Choroid plexus epithelial cell (primary cell): ENCODE results near the gene KRT81.
"Not testable (repeated sequence)": the region's sequence is repeated elsewhere in the genome, so short reads cannot be mapped to it uniquely, and the experiment has no call there.

Experiments used
- DNase-seq: peaks from one replicate; pipeline ENCODE4 v3.0.0-alpha.2; 2010; ENCODE audit warnings: low read depth
- H3K4me3 ChIP-seq: 2 replicates; pipeline ENCODE4 v1.5.1; 2011; ENCODE audit warnings: low read depth, mild to moderate bottlenecking, control low read depth, low read length, moderate library complexity
- CTCF ChIP-seq: conservative IDR thresholded peaks from 2 replicates; pipeline ENCODE4 v1.5.1; 2011; ENCODE audit warnings: low read depth, mild to moderate bottlenecking, control low read depth, inconsistent platforms, low read length, moderate library complexity

The KRT81 gene

DNA sequence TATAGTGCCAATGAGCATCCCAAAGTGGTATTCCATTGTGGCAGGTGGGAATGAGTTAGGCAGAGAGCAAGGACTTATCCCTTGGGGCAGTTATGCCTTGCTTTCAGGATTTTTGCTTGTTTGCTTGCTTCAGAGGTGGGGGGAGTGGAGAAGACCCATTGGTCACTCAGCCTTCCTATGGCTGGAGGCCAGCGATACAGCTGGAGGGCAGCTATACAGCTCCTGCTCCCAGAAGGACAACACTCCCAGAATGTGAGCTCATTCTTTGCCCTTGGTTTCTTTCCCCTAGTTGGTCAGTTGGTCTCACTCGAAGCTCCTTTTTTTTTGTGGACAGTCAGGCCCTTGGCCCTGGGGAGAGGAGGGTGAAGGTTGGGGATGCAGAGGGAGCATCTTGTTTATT is 15.4 kb upstream of the KRT81 start:
- no peak for TF ChIP-seq CTCF
- no peak overlapping the region for H3K4me3 ChIP-seq
- no peak for DNase-seq

DNA sequence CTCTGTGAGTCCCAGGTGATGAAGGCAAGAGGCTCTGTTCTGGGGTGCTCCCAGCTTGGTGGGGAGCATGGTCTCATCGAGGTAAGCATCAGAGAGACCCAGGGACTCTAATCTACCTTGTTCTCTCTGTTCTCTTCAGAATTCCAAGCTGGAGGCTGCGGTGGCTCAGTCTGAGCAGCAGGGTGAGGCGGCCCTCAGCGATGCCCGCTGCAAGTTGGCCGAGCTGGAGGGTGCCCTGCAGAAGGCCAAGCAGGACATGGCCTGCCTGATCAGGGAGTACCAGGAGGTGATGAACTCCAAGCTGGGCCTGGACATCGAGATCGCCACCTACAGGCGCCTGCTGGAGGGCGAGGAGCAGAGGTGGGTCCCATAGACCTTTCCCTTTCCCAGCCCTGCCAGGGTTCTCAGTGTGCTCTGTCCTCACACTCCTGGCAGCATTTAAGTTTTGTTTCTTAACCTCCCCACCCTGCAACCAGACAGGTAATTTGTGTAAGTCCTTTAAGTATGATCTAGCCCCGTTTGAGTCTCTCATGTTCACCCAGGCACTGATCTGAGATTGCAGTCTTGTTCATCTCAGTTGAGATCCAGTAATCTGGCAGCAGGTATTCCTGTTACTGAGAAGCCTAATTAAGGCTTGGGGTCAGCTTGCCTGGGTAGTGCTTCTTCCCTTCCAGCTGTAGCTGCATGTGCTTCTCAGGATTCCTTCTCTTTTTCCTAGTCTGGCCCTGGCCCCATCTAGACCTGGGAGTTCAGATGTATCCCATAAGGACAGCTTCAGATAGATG is 14.8 kb upstream of the KRT81 start:
- DNase-seq: no peak
- H3K4me3 ChIP-seq: no peak overlapping the region
- peak; percentile 47 for TF ChIP-seq CTCF

DNA sequence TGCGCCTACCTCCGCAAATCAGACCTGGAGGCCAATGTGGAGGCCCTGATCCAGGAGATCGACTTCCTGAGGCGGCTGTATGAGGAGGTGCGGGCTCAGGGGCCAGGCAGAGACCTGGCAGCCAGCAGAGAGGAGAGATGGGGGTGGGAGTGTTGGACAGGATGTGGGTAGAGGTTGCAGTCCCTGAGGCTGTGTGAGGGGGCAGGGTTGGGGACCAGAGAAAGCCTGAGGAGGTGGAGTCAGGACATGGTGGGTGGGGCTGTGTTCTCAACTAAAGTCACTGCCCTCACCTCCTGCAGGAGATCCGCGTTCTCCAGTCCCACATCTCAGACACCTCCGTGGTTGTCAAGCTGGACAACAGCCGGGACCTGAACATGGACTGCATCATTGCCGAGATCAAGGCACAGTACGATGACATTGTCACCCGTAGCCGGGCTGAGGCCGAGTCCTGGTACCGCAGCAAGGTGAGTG is 13.6 kb upstream of the KRT81 start:
- DNase-seq, H3K4me3 ChIP-seq: not testable (repeated sequence)

DNA sequence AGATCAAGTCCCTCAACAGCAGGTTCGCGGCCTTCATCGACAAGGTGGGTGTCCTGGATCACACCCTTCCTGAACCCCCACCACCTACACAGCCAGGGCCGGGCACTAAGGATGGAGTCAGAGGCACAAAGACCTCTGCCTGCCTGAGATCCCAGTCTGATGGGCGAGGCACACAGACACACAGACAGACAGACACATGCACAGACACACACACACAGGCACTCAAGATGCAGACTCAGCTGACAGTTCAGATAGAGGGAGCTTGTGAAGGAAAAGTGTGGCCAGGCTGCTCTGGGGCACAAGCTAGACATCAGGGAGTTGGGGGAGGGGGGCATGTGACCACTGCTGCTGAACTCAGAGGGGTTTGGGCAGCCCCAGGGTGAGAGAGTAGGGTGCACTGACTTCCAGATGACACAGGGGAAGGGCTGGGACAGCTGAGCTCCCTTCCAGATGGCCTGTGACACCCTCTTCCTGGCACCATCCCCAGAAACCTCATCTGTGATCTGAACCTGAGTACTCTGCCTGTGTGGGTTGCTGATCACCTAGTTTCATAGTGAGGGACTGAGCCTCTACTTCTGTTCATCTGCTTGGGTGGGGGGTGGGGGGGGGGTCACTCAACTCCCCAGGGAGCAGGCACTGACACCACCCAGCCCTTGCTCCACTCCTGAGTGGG is 11.0 kb upstream of the KRT81 start:
- H3K4me3 ChIP-seq, DNase-seq: not testable (repeated sequence)

DNA sequence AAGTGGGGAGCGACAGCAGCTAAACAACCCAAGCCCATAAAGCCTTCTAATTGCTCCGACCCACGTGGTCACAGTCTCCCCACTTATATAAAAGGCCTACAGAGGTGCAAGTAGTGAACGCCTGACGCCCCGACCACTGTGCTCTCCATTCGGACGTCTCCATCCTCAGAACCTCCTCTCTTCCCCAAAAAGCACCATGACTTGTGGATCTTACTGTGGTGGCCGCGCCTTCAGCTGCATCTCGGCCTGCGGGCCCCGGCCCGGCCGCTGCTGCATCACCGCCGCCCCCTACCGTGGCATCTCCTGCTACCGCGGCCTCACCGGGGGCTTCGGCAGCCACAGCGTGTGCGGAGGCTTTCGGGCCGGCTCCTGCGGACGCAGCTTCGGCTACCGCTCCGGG is 10.4 kb upstream of the KRT81 start:
- not testable (repeated sequence) for H3K4me3 ChIP-seq, DNase-seq

DNA sequence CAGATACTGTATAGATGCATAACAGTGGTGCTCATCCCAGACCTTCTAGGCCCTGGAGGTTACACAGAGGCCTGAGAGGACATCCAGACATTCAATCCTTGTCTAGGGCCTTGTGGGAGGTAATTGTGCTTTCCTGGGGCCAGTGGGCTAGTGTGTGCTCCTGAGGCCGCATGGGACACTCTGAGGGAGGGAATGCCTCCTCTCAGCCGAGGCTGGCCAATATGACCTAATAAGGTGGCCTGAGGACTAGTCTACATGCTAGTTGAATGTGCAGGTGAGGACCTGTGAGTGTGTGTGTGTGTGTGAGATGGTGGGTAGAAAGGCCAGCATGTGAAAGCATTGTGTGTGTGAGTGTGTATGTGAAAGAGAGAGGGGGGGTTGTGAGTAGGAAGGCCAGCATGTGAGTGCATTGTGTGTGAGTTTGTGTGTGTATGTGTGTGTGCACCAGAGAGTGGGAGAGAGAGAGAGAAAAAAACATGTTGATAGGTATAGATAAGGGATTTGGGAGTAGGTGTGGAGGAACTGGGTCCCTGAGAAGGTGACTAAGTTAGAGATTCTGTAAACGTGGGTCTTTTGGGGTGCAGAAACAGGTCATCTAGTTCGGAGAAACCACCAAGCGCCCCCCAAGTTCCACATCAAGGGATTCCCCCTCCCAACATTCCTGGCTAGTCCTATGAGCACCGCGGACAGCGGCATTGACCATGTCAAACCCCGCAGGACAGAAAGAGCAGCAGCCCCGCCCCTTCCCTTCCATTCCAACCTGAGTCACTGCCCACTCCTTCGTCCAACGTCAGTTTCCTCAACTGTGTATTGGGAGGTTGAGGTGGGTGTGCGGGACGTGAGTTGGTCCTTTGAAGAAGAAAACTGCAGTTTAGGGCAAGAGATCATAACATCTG is 9.7 kb upstream of the KRT81 start:
- no peak for TF ChIP-seq CTCF
- H3K4me3 ChIP-seq: no peak overlapping the region
- peak; percentile 23 for DNase-seq

GRCh38 chr12:52298677-52299190 is 7.4 kb upstream of the KRT81 start:
- no peak for DNase-seq
- no peak for TF ChIP-seq CTCF
- H3K4me3 ChIP-seq: no peak overlapping the region

DNA sequence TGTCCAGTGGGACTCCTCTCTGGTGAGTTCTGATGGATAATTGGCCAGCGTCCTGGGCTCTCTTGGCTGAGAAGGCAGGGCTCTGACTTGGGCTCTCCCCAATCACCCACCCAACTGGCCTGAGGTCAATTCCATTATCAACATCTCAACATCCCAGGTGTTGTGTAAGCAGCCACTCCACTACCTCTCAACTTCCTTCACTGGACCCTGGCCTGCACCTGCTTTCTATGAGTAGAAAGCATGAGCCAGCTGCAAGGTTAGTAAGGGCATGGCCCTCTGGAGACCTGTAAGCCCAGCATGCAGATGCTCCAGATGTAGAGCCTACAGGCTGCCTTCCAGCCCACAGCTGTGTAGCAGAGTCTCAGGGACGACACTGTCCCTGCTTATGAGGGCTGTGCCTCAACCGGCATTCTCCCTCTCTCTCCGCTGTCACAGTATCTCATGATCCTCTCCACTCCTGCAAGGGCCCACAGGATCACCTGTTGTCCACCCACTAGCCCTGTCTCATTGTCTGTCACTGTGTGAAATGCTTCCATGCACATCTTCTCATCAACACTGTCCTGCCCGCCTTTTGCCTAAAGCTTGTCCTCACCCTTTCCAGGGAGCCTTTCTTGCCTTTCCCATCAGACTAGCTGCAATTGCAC is 5.4 kb upstream of the KRT81 start:
- TF ChIP-seq CTCF: no peak
- no peak overlapping the region for H3K4me3 ChIP-seq
- DNase-seq: no peak
